GM21619 (cell line): ENCODE measurements around the gene PRKACG.

Source experiments
- ATAC-seq: cut with Tn5 transposase; IDR thresholded peaks from one replicate; pipeline ENCODE4 v1.9.1; 2021; ENCODE audit not compliant: unreplicated experiment

The PRKACG gene

GRCh38 chr9:68983522-68984424, 30.1 kb downstream of the PRKACG start:
- ATAC-seq, result peak; percentile 41

GRCh38 chr9:68983008-68983411, 30.9 kb downstream of the PRKACG start:
- ATAC-seq, result no peak

- ATAC-seq, result peak; percentile 61
These were observed 32.1 kb downstream of the PRKACG start for GRCh38 chr9:68981789-68982188.

DNA sequence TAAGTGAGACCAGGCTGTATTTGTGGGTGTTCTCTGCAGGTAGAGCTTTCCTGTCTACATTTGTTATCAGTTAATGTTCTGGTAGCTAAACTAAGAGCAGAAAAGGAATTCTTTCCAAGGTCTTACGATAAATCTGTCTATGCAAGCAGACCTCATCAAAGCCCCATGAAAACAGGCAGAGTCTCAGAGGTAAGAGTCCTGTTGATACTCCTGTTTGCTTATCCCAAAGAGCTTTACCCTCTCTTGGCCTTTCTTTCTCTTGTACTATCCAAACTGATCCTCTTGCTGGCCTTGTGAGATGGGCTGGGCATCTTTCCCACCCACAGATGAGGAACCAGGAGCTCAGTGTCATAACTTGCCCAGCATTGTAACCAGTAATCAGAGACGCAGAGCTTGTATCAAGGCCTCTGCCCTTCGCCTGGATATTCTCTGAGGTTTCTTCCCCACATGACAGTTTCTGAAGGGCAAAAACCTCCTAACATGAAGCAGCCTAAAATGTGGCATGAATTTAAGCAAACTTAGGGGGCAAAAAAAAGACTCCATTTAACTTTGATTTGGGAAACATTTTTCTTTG, 33.5 kb downstream of the PRKACG start:
- no peak for ATAC-seq

DNA sequence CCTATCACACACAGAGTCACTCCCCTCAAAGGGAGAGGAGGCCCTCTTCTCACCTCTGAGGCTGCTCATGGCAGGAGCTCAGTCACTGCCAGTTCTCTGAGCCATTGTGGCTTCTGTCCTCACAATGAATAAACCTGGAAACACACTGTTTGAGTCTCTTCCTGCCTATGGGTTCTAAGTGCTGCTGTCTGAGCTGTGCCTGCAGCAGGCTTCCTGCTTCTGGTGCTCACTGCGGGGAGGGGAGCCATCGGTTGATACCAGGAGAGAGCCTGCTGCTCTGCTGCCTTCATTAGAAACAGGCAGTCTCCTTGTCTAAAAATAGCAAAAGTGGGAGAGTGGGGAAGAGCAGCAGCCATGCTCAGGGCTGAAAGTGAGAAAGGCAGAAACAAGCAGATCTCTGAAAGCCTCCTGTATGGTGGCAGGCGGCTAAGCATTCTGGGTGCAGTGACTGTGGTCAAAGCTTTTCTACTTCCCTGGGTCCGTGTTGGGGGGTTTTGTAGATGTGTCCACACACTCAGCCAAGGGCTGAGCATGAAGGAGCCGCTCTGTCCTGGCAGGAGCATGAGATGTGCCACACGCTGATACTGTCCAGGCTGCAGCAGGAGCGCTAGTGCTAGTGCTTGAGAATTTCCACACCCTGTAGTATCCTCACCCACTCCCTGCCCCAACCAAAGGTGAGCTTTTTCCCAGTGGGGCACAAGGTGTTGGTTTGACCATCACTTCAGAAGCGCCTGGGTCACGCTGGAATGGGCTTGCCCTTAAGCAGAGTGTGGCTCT, 34.2 kb downstream of the PRKACG start:
- no peak for ATAC-seq

DNA sequence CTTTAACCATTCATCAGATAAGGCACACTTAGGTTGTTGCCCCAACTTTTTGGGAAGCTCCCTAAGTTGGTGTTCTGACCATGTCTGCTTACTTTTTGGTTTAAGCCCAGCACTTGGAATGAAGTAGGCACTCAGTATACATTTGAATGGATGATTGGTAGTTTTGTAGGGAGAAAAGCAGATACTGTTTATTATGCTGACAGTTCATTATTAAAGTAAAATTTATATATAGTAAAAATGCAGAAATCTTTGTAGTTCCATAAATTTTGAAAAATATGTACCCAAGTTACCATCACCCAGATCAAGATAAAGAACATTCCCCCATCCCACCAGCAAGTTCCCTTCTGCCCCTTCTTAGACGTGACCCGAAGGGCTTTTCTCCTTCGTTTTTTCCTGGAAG, 35.4 kb downstream of the PRKACG start:
- ATAC-seq, result no peak

DNA sequence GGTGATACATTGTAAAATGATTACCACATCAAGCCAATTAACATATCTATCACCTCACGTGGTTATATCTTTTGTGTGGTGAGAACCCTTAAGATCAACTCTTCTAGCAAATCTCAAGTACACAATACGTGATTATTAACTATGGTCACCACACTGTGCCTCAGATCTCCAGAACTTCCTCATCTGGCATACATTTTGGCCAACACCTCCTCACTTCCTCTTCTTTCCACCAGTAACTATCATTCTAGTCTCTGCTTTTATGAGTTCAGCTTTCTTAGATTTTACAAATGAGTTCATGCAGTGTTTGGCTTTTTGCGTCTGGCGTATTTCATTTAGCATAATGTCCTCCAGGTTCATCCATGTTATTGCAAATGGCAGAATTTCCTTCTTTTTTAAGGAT, 35.8 kb downstream of the PRKACG start:
- no peak for ATAC-seq

DNA sequence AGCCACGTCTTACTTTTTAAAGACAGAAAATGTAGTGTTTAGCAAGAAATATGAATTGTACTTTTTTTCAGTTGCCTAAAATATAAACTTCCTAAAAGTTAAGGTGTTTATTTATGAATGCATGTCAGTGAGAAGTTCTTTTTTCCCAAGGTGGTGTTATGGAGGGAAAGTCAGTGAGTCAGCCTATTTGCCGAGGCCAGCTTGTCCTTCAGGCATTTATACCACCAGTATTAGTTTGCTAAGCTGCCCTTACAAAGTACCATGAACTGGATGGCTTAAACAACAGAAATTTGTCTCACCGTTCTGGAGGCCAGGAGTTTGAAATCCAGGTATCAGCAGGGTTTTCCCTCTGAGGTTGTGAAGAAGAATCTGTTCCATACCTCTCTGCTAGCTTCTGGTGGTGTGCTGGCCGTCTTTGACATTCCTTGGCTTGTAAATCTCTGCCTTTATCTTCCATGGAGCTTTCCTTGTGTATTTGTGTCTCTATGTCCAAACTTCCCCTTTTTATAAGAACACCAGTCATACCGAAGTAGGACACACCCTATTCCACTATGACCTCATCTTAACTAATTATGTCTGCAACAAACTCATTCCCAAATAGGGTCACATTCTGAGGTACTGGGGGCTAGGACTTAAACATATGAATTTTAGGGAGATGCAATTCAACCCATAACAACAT, 38.4 kb downstream of the PRKACG start:
- ATAC-seq, result no peak

DNA sequence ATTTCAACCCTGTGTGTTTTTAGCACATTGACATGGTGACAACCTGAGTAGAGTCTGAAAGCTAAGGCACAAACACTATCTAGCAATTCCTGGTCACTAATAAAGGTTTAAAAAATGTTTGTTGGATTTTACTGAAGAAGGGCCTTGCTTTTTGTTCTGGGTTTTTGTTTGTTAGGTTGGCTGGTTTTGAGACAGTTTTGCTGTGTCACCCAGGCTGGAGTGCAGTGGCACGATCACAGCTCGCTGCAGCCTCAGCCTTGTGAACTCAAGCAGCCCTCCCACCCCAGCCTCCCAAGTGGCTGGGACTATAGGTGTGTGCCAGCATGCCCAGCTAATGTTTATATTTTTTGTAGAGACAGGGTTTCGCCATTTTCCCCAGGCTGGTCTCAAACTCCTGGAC, 39.0 kb downstream of the PRKACG start:
- no peak for ATAC-seq

DNA sequence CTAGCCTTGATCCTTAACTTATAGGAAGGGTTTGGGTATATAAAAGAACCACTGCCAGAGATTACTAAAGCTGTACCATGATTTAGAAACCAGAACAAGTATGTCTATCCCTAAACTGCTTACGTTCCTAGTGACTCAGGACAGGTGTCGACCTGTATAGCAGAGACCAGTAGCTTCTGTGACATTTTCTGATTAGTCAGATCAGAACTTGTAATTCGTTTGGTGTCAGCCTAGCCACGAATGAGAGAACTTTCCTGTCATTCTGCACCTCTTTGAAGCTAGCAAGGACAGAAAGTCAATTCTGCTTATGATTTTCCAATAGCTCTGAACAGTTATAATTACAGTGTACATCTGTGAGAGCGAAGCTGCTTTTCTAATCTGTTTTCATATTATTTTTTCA, 39.5 kb downstream of the PRKACG start:
- ATAC-seq, result peak; percentile 93

DNA sequence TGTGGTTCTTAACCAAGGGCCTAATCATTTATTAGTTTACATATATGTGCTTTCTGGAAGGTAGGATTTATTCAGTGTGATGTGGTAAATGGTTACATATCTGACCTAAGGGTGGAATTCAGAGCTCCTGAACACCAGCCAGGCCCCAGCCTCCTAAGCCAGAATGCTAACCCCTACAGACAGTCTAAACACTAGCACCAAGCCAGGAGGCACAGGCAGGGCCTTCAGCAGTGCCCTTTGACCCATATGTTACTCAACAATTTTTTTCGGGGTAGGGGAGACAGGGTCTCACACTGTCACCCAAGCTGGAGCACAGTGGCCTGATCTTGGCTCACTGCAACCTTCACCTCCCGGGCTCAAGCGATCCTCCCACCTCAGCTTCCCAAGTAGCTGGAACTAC, 40.3 kb downstream of the PRKACG start:
- no peak for ATAC-seq

DNA sequence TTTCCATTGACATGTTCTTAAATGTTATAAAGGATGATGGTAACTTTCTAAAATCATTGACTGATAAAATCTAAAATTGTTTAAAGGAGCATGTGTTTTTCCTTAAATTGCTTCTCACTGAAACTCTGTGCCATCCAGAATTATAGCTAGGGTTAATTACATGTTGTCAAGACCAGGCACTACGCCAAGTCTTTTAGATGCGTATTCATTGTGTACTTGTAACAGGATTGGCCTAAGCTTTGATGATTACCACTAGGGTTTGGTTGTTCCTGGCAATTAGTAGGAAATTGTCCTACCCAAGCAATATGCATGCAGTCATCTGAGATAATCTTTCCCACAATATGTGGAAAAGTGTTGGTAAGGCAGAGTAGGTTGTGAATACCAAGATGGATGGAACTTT, 43.8 kb downstream of the PRKACG start:
- no peak for ATAC-seq

GRCh38 chr9:68969538-68969937, 44.4 kb downstream of the PRKACG start:
- no peak for ATAC-seq

DNA sequence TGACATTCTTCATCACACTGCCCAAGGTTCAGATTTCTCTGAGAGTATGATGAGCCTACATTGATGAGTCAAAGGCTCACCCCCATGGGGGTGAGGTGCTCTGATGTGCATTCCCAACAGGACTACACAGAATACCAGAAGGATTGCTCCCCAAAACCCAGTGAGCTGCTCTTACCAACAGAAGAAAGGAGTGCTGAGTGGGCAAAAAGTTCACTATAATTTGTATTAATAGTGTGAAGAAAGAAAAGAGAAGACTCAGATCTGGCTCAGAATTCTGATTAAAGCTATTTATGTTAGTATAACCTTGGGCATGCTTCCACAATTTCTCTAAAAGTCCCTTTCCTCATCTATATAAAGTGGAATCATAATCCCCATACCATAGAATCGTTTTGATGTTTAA, 46.1 kb downstream of the PRKACG start:
- ATAC-seq, result no peak

DNA sequence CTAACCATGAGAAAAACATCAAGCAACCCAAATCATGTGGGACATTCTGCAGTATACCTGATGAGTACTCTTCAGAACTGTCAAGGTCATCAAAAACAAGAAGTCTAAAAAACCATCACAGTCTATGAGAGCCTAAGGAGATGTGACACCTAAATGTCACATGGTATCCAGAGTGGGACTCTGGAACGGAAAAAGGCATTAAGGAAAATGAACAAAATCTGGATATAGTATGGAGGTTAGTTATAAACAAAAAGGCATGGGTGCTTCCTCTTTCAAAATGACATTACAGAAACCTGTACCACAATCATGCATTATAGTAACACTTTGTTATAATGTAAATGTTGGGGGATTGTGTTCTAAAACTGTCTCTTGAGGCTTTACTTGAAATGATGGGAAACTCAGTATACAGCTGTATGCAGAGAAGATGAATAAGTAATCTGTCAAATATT, 47.4 kb downstream of the PRKACG start:
- peak; percentile 73 for ATAC-seq

DNA sequence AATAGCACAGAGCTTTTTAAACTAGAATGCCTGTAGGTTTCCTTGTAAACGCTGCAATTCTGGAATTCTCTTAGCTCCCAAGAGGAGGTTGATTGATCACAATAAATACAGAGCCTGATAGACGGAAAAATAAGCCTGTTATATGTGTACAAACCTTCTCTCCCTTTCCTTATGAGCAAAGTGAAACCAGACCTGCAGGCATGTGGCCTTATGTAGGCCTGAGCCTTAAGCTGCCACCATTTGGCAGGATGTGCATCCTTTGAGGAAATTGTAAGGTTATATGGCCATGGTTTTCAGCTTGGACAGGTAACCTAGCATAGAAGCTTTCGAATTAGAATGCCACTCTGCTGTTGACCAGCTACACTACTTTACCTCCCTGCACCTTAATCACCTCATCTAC, 49.1 kb downstream of the PRKACG start:
- no peak for ATAC-seq

DNA sequence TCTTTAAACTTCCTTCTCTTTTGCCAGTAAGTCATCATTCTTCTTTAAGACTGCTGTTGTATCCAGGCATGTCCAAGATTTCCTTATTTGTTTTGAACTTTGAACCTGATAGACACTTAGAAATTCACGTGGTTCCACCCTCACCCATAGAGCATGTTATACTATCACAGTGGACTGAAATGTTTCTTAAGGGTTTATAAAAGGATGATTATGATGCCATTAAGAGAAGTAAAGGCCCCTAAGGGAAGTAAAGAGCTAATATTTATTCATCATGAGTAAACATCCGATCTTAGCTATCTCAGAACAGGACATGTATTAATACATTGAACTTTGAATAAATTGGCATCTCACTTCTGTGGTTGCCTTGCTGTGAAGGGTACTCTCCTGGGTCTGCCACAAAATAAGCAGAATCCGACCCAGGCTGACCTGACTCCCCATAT, 49.8 kb downstream of the PRKACG start:
- ATAC-seq, result no peak

- no peak for ATAC-seq
These were observed 50.5 kb downstream of the PRKACG start for GRCh38 chr9:68963416-68963815.
